ENCODE results near the gene PXYLP1. TPM values are rescaled to one million over a fixed set of nuclear protein-coding genes. Genes with fewer than 3 reads are reported as not detected.

The PXYLP1 gene
- total RNA-seq, 2 donors from 2014 or later, result 37.7 to 53.6 TPM

- H3K4me3 Mint-ChIP-seq, result no peak overlapping the region
- no peak for DNase-seq
- Histone ChIP-seq H3K4me1 (ENCODE audit: control insufficient read depth, insufficient read depth, low read length) (peaks cover 9% of the 10 kb centered on the region), H3K27me3 (ENCODE audit: control insufficient read depth, insufficient read depth, low read length, poor library complexity, severe bottlenecking) (no peaks in the 10 kb centered on the region), H3K27ac (ENCODE audit: low read depth, low read length) (no peak overlapping the region), H3K36me3 (ENCODE audit: control insufficient read depth, insufficient read depth, low read length) (no peaks in the 10 kb centered on the region), H3K9ac (ENCODE audit: extremely low read depth, low read length, poor library complexity, severe bottlenecking) (no peak overlapping the region), H3K4me3 (ENCODE audit: low read length) (no peak overlapping the region), H3K9me3 (ENCODE audit: control insufficient read depth, low read length) (peaks cover 9% of the 10 kb centered on the region)
- 91 to 96% methylated on average over 4 of the region's 4 CpGs for WGBS, 2 experiments (ENCODE audit: insufficient coverage in 1 of 2, insufficient read length in 1 of 2)
- H3K27ac Mint-ChIP-seq, result no peak overlapping the region
- peaks cover 10% of the 10 kb centered on the region for H3K36me3 Mint-ChIP-seq (ENCODE audit: low read depth)
- TF ChIP-seq CTCF (conservative IDR thresholded peaks at IDR 0.05), result no peak
- H3K4me1 Mint-ChIP-seq, result peaks cover 45% of the 10 kb centered on the region
- peaks cover 4% of the 10 kb centered on the region for H3K27me3 Mint-ChIP-seq (ENCODE audit: insufficient read depth)
- peaks cover 15% of the 10 kb centered on the region for H3K9me3 Mint-ChIP-seq
Measured at GRCh38 chr3:141323936-141324704, 92.5 kb downstream of the PXYLP1 start.

DNA sequence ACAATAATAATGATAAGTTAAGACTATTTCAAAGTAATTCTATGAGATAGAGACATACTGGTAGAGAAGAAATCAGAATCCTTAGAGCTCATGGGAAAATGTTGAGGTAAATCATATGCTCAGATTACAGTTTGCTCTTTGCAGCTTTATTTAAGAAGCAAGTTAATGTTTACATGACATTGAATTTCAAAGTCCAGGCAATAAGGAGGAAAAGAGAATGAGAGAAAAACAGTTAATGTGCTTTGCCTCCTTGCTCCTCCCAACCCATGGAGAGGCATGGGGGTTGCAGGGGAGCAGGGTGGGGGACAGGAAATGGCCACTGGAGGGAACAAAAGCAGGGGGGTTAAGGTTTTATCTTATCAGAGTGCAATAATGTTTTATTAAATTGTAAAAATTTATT lies 94.5 kb downstream of the PXYLP1 start:
- H3K27ac ChIP-seq (ENCODE audit: low read depth, low read length), result no peak overlapping the region
- H3K27me3 ChIP-seq (ENCODE audit: control insufficient read depth, insufficient read depth, low read length, poor library complexity, severe bottlenecking), result no peaks in the 10 kb centered on the region
- no peak for TF ChIP-seq CTCF (conservative IDR thresholded peaks at IDR 0.05)
- peaks cover 9% of the 10 kb centered on the region for H3K4me1 ChIP-seq (ENCODE audit: control insufficient read depth, insufficient read depth, low read length)
- peak overlapping the region; percentile 75 for H3K27ac Mint-ChIP-seq
- DNase-seq, result no peak
- peaks cover 43% of the 10 kb centered on the region for H3K4me1 Mint-ChIP-seq
- no peak overlapping the region for H3K9ac ChIP-seq (ENCODE audit: extremely low read depth, low read length, poor library complexity, severe bottlenecking)
- no peaks in the 10 kb centered on the region for H3K9me3 Mint-ChIP-seq
- H3K4me3 ChIP-seq (ENCODE audit: low read length), result no peak overlapping the region
- peak overlapping the region; percentile 6 for H3K4me3 Mint-ChIP-seq
- no peaks in the 10 kb centered on the region for H3K36me3 ChIP-seq (ENCODE audit: control insufficient read depth, insufficient read depth, low read length)
- no peaks in the 10 kb centered on the region for H3K36me3 Mint-ChIP-seq (ENCODE audit: low read depth)
- H3K27me3 Mint-ChIP-seq (ENCODE audit: insufficient read depth), result peaks cover 4% of the 10 kb centered on the region
- H3K9me3 ChIP-seq (ENCODE audit: control insufficient read depth, low read length), result no peaks in the 10 kb centered on the region

GRCh38 chr3:141326626-141327025 lies 95.0 kb downstream of the PXYLP1 start:
- DNase-seq, result no peak
- 89% methylated on average over 3 of the region's 3 CpGs; no CpG with 5 or more reads in 1 of the 2 experiments for WGBS, 2 experiments (ENCODE audit: insufficient coverage in 1 of 2, insufficient read length in 1 of 2)
- Mint-ChIP-seq H3K27ac (peak overlapping the region; percentile 36), H3K4me3 (peak overlapping the region; percentile 6), H3K4me1 (peaks cover 44% of the 10 kb centered on the region), H3K9me3 (no peaks in the 10 kb centered on the region), H3K27me3 (ENCODE audit: insufficient read depth) (peaks cover 4% of the 10 kb centered on the region), H3K36me3 (ENCODE audit: low read depth) (no peaks in the 10 kb centered on the region)
- H3K36me3 ChIP-seq (ENCODE audit: control insufficient read depth, insufficient read depth, low read length), result no peaks in the 10 kb centered on the region
- H3K9me3 ChIP-seq (ENCODE audit: control insufficient read depth, low read length), result no peaks in the 10 kb centered on the region
- H3K27ac ChIP-seq (ENCODE audit: low read depth, low read length), result no peak overlapping the region
- no peak for TF ChIP-seq CTCF (conservative IDR thresholded peaks at IDR 0.05)
- peaks cover 9% of the 10 kb centered on the region for H3K4me1 ChIP-seq (ENCODE audit: control insufficient read depth, insufficient read depth, low read length)
- no peaks in the 10 kb centered on the region for H3K27me3 ChIP-seq (ENCODE audit: control insufficient read depth, insufficient read depth, low read length, poor library complexity, severe bottlenecking)
- H3K4me3 ChIP-seq (ENCODE audit: low read length), result no peak overlapping the region
- no peak overlapping the region for H3K9ac ChIP-seq (ENCODE audit: extremely low read depth, low read length, poor library complexity, severe bottlenecking)

Data from endodermal cell (in vitro differentiated cells).